GM19025 (cell line): Measurements from ENCODE around the gene CHST14.

Experiments used
- ATAC-seq: cut with Tn5 transposase; IDR thresholded peaks from one replicate; pipeline ENCODE4 v1.9.1; 2021; ENCODE audit warnings: mild to moderate bottlenecking, low read depth, moderate library complexity; ENCODE audit not compliant: unreplicated experiment

The CHST14 gene, protein sequence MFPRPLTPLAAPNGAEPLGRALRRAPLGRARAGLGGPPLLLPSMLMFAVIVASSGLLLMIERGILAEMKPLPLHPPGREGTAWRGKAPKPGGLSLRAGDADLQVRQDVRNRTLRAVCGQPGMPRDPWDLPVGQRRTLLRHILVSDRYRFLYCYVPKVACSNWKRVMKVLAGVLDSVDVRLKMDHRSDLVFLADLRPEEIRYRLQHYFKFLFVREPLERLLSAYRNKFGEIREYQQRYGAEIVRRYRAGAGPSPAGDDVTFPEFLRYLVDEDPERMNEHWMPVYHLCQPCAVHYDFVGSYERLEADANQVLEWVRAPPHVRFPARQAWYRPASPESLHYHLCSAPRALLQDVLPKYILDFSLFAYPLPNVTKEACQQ

DNA sequence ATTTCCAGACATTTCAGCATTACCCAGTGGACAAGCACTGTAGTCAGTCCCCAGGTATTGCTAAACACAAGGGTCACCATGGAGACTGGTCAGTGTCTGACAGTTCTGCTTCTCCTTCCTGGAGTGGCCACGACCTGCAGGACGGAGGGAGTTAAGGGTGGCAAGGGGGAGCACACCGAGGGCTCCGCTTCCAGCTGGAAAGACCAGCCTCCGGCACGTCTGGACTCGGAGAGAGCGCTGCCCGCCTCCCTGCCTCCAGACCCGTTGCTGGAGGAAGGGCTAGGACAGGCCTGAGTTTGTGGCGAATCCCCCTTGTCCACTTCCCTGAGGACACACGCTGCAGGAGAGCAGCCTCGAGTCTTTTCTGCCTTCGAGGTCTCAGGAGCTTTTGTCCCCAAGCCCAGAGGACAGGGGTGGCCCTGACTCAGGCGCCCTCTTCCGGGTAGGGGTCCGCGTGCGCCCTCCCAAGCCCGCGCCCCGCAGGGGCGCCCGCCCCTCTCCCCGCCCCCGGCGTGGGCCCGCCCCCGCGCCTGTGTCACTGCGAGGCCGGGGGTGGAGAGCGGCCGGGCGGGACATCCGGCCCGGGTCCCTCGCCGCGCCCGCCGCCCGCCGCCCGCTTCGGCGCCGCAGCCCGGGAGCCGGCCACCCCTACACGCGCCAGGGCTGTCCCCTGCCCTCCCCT is at the start of gene CHST14:
CHST14 (plus strand) TSS at position 562 of the 682 bp plus-strand sequence. CDS start 230 bp downstream, outside the sequence.
- ATAC-seq = peak; percentile 75

DNA sequence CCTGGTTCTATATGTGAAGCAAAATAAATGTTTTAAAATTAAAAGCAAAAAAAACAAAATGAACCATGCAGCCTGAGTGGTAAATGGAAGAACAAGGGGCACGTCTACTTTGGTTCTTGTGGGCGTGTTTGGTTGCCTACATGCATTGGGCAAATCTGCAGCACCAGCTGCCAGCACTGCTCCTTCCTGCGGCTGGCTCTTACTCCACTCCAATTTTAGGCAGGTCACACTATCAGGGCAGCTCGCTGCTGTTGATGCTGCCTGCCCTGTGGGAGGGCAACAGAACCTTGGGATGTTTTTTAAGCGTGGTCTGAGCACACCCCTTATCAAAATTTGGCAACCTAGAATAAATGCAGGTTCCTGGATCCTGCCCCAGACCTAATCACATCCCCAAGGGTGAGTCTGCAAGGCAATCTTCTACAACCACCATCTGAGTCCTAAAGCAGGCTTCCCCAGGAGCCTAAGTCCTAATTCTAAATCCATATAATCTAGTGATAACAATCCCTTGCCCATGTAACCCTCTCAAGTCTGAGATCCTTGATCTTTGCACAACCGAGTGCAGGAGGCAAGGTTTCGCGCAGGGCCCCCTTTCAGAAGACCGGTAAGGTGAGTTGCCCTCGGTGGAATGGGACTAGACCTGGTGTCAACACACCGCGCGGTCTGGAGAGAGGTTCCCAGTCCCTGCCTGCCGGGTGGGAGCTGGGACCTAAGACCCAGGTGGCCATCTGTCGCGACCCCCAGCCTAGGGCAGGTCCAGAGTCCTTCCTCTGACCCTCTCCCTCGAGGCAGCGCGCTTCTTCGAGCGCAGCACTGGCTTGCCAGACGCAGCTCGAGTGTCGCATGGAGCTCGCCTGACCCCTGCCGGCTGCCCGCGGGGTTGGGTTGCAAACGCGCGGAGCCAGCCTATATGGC is 49.3 kb upstream of the CHST14 start:
- no peak for ATAC-seq

DNA sequence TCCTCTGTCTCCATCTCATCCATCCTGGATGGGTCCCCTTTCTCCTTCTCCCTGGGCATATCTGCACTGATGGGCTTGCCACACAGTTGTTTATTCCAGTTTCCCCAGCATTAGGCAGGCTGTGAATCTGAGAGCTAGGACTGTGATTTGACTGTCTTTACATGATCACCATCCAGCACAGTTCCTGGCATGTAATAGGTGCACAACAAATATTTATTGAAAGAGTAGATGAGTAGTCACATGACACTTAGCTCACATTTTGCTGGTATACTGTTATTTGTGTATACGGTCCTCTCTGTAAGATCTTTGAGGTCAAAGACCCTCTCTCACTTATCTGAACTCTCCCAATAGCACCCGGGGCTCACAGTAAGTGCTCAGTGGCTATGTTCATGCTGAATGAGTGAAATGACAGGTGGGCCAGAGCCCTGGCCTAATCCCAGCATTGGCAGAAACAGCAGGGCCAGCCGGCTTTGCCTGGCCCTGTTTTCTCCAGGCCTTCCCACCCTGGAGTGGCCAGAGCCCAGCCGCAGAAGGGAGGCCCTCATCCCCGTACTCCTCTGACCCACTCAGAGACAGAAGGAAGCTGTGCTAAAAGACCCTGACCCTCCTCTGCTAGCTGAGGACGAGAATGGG is 46.2 kb upstream of the CHST14 start:
- ATAC-seq = no peak

DNA sequence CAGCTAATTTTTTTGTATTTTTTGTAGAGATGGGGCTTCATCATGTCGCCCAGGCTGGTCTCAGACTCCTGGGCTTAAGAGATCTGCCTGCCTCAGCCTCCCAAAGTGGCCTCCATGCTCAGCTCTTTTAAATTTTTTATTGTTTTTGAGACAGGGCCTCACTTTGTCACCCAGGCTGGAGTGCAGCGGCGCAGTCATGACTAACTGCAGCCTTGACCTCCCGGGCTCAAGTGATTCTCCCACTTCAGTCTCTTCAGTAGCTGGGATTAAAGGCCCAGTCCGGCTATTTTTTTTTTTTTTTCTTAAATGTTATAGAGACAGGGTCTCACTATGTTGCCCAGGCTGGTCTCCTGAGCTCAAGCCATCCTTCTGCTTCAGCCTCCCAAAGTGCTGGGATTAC is 45.1 kb upstream of the CHST14 start:
- no peak for ATAC-seq

DNA sequence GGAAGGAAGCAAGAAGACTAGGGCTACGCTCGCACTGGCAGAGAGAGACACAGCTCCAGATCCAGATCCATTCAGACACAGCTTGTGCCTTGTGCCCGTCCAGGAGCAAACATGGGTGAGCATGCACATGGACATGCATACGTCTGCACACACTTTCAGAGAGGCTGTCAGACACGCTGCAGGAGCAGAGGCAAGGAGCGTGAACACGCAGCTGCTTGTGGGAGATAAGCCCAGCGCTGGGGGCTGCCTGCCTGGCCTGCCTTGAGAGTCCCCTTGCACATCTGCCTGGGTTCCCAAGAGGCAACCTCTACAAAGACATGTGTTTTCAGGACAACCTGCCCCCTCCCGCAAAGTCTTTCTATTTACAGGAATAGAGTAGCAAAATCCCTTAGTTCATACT is 43.6 kb upstream of the CHST14 start:
- ATAC-seq = no peak

DNA sequence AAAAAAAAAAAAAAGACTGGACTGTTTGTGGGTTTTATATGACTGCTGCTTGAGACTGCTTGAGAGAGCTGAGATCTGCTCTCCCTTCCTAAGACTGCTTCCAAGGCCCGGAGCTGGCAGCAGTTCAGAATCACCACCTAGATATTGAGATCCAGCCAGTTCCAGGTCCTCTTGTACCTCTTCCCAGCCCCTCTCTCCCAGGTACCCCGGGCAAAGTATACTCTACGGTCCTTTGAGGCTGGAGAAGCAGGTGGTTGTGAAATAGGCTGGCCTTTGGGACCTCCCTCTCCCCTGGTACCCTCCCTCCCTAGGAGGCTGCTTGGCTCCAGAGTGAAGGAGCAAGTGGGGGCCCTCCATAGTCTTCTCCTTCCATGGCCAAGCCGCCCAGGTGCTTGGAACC is 42.6 kb upstream of the CHST14 start:
- no peak for ATAC-seq

DNA sequence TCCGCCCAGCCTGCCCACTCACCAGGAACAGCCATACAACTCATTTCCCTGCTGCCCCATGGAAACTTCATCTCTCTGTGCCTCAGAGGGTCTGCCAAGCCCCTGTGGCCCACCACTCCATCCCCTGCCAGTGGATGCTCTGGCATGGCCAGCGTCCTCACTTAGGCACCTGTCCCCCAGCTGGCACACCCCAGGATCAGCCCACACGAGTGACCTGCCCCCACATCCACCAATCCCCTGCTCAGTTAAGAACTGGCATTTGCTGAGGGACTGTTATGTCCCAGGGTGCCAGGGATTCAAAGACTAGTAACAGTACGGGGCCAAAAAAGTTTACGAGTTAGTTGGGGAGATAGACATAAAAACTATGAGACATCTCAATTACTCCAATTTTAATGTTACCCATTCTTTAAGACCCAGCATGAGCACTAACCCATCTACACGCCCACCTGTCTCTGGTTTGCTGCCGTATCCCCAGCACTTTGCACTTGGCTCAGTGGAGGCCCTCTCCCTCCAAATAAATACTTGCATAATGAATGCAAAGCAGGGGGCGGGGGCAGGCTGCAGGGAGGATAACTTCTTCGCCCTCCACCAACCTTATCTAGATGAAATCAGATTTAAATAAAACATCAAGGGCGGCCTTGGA is 41.6 kb upstream of the CHST14 start:
- ATAC-seq = no peak

DNA sequence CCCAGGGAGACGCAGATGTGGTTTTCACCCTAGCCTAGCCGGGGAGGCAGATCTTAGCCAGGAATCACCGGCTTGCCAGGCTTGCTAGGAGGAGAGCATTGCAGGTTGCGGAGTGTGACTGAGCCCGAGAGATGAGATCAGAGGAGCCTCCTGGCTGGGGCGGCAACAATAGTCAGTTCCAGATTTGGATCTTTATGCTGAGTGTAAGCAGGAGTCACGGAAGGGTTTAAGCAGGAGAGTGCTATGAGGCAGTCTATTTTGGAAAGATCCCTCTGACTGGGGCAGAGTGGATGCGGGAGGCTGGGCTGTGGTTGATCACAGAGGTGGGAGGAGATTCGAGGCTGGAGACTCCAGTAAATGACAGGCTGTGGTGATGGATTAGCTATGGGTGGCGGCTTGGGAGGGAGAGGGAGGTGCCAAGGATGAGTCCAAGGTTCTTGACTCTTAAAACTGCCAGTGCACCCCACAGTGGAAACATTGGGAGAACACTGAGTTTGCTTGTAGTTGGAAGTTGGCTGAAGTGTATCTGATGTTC is 40.4 kb upstream of the CHST14 start:
- no peak for ATAC-seq

DNA sequence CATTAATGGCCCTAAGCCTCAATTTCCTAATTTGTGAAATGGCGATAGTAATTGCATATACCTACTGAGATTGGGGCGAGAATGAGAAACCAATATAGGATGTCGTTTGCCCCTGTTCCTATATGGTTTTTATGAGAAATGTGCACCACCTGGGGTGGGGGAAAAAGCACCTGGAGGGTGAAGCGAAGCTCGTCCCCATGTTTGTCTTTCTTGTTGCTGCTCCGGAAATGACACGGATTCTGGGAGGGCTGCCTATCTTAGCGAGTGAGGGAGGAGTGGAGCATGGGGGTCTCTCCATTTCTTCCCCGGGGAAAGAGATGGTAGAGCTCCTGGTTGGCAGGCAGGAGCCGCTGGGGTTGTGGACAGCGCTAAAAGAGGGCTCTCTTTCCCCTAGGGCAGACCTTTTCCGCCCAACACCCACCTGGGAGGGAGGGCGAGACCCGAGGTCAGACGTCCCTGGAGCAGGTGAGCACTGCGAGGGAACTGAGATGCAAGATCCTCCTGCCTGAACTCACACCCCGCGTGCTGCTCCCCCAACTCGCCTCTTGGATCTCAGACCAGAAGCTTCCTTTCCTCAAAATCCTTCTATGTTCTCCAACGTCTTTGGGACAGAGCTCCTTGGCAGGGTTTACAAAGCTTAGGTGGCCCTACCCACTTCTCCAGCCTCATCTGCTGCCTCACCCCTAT is 35.6 kb upstream of the CHST14 start:
- no peak for ATAC-seq

DNA sequence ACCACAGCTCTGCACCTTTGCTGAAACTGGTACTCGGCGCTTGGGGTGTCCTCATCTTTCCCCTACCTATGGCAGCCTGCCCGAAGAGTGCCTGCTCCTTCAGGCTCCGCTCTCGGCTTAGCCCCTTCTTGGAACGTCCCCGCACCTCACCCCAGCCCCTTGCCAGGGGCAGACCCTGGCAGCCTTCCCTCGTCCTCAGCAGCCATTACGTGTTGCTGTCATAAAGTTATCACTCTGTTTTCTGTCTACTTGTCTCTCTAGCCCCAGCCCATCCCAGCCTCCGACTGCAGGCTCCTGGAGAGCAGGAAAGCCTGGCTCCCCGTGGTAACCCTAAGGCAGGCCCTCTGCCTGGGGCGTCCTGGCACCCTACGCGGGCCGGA is 35.1 kb upstream of the CHST14 start:
- no peak for ATAC-seq

DNA sequence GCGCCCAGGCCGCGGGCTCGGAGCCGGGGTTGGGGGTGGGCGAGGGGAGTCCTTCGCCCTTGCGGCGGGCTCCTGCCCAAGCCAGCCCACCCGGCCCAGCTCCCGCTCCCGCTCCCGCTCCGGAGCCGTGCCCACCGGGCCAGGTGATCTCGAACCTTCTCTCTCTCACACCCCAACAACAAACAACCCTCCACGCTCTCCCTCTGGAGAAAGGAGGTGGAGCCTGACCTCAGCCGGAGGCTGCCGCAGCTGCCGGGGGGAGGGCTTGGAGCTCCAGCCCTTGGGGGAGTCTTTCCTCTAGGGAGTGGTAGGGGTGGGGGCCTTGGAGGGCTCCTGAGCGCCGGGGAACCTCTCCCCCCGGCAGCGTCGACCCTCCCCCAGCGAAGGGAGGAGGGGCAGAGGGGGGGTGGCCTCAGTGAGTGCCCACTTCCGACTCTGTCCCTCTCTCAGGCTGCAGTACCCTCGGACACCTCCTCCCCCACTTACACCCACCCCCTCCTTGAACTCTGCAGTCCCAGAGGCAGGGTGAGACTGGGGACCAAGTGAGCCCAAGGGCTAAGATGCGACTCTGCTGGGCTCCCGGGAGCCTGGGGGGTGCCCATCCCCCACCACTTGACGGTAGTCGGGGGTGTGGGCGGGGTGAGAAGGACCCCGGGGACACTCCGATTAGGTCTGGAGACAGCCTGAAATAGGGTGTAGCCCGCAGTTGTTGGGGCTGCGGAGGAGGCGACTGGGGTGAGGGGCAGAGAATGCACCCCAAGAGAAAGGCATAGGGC is 34.5 kb upstream of the CHST14 start:
- no peak for ATAC-seq

DNA sequence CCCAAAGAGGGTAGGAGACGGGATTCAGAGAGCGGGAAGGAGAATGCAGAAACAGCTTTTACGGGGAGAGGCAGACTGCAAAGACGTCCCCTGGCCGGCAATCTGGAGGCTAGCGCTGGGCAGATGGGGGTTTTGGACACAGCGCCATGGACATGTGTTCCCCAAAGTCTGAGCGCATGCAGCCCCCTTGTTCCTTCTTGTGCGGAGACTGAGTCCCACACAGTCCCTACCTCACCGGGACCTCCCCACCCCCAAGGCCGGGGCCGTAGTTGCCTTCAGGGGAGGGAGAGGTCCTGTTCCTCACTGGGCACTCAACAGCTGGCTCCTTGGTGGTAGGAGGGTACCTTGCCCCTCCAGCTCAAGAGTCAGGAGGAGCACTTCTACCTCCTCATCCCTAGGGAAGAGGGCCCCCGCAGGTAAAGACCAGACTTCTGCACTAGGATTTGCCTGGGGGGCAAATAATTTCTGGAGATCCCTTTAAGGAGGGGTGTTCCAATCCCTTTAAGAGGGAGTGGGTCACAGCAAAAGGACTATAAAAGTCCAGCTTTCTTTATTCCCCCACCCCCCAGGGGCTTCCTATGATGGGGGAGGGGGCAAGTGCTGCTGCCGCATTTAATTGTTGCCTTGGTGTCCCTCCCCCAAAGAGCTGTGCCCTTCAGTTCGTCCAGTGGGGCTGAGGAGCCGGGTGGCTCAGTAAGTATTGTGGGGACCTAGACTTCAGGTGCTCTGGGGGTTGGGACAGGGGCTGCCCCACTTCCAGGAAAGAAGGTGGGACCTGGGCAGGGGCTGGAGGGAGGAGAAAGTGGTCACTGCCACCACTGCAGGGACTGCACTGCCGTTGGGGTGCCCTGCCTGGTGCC is 33.7 kb upstream of the CHST14 start:
- no peak for ATAC-seq

DNA sequence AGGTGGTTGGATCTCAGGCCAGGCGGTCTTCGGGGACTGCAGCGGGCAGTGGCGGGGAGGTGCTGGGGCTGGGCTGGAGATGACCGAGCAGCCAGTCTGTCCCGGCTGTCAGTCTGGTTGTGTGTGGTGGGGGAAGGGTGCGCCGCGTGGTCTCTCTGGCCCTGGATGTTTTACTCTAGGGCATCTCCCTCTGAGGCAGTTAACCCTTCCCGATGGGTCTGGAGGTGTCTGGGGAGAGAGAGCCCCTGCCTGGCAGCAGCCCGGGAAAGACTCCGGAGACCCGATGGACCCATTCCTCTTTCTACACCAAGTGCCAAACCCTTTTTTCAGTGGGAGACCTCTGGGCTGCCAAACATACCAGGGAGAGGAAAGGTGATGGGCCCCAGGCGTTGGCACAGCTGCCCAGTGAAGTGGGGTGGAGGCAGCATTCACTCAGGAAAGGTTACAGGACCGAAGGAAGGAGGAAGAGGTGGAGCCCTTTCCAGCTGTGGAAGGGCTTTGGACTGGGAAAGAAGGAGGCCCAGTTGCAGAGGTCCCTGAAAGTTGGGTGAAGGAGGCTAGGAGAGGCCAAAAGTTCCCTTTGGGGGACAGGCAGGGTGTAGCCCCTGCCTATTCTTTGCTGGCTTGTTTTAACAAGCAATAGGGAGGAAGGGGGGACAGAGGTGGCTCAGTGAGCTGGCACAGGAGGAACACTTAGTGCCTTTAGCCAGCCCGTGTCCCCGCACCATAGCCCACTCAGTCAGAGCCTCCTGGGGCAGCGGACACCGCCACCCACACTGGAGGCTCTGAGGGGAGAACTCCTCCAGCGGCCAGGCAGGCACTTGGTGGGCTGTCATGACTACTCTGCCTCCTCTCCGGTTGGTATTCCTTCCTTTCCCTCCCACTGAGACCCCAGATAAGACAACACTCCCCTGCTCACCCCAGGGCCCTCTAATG is 32.8 kb upstream of the CHST14 start:
- ATAC-seq = no peak

DNA sequence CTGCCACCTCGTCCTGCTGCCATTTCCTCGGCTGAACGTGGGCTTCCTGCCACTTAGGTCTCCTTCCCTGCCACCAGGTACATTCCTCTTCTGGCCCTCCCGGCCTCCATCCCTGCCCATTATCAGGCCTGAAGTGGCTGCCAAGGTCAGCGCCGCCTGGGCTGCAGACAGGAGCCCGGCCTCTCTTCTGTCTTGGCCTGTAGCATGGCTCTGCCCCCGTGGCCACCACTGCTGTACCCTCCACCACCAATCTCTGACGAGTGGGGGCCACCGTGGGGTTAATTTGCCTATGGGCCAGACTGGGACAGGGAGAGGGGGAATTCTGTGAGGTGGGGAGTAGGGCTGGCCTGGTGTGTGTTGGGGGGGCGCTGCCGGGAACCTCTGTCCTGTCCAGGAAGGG is 32.1 kb upstream of the CHST14 start:
- no peak for ATAC-seq

DNA sequence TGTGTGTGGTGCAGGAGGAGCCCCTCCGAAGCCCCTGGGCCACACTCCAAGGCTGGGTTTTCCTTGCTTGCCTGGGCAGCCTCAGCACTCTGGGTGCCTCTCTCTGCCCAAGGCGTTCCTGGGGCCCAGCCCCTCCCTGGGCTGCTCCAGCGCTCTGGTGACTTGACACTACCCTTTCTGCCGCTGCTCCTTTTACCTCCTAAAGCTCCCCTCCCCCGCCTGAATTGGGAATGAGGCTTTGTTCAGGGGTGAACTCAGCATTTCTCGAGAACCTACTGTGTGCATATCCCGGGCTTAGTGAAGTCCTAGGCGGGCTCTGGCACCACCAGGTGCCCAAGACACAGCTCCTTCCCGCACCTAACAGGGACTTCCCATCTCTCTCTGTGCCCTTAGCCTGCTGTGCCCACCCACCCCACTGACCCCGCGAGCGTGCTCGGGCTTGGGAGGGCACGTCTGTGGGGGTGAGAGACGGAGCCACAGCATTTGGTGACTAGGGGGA is 31.3 kb upstream of the CHST14 start:
- ATAC-seq = no peak

DNA sequence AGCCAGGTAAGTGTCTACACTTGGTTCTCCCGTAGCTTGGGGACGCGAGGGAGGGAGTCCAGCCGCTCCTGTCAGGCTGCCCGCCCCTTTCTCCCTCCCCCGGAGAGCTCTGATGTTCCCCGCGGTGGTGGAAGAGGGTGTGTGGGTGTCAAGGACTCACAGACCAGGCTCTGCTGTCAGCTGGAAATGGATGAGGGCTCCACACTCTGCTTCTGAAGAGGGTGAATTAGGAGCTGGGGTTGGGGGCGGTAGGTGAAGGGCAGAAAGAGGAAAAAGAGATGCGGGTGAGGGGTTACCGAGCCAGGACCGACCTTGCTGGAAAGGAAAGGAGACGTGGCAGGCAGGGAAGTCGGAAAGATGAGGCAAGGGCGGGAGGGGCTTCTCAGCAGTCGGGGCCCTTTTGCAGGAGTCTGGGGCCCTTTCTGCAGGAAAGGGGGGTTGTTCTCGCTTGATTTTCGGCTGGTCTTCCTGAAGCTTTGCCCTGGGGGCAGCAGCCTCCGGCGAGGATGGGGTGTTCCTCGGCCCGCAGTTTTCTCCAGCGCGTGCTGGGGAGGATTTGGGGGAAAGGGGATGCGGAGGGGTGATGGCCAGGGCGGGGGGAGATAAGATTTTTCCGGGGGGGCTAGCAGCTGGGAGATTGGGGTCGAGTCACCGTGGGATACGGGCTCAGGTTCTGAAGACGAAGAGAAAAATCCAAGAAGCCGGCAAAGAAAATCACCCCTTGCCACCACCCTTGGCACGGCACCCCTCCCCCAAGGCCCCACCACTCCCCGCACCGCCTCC is 30.6 kb upstream of the CHST14 start:
- no peak for ATAC-seq
